AG04450 (cell line): ENCODE data around the gene SMDT1. TPM values are rescaled to one million over a fixed set of nuclear protein-coding genes. Genes with fewer than 3 reads are reported as not detected.

Experiments used
- CTCF ChIA-PET: fragments of 300-600, 350-600 bp; formaldehyde crosslinking; extraction: SDS; loops from one replicate; lab custom pipeline; 2022; ENCODE audit warnings: antibody characterized with exemption, inconsistent platforms; lab: Charles Lee
- POLR2A ChIA-PET: fragments of 350-600 bp; formaldehyde crosslinking; extraction: SDS; loops from one replicate; lab custom pipeline; 2021; ENCODE audit warnings: antibody characterized with exemption, inconsistent platforms; lab: Yijun Ruan, JAX
- DNase-seq: peaks from one replicate; pipeline ENCODE4 v3.0.0-alpha.2; 2011; ENCODE audit warnings: low read depth, low spot score
- H3K27ac ChIP-seq: one replicate; pipeline ENCODE4 v1.5.1; 2012; ENCODE audit warnings: low read depth, low read length, control low read depth
- H3K27me3 ChIP-seq: one replicate; pipeline ENCODE4 v1.6.0; 2012; ENCODE audit warnings: low read length; ENCODE audit not compliant: control insufficient read depth, insufficient read depth
- H3K4me3 ChIP-seq: 2 replicates; pipeline ENCODE4 v1.5.1; 2011; ENCODE audit warnings: mild to moderate bottlenecking, low read depth, low read length, control low read depth
- H3K9me3 ChIP-seq: 2 replicates; pipeline ENCODE4 v1.5.1; 2012; ENCODE audit warnings: low read length; ENCODE audit not compliant: control insufficient read depth, insufficient read depth
- CTCF ChIP-seq: IDR thresholded peaks from 2 replicates; pipeline ENCODE4 v1.5.1; 2011; ENCODE audit warnings: low read depth, low read length, control low read depth, inconsistent platforms
- polyA plus RNA-seq: library from polyadenylated mRNA; depleted of rRNA; stranded (reverse); fragments of >200 nt; gene quantifications from 2 replicates; pipeline ENCODE4 v1.2.3, GENCODE V29; 2011

Gene SMDT1
- polyA plus RNA-seq, 1 experiment: 28.9 TPM

GRCh38 chr22:42066937-42067336 is 12.6 kb upstream of the SMDT1 start:
- CTCF ChIA-PET: no interaction called here
- POLR2A ChIA-PET: no interaction called here
- Histone ChIP-seq H3K9me3 (no peaks in the 10 kb centered on the region), H3K27ac (no peak overlapping the region), H3K27me3 (no peaks in the 10 kb centered on the region), H3K4me3 (no peak overlapping the region)
- no peak for DNase-seq
- no peak for TF ChIP-seq CTCF

GRCh38 chr22:42067671-42068251 is 11.7 kb upstream of the SMDT1 start:
- CTCF ChIA-PET: no interaction called here

GRCh38 chr22:42068291-42068690 is 11.2 kb upstream of the SMDT1 start:
- Histone ChIP-seq H3K4me3 (no peak overlapping the region), H3K27me3 (no peaks in the 10 kb centered on the region), H3K9me3 (no peaks in the 10 kb centered on the region), H3K27ac (no peak overlapping the region)
- TF ChIP-seq CTCF: no peak
- ChIA-PET POLR2A (no interaction called here), CTCF (no interaction called here)
- DNase-seq: no peak

More at GRCh38 chr22:42067671-42068251, 11.7 kb upstream of the SMDT1 start:
- TF ChIP-seq CTCF: no peak
- POLR2A ChIA-PET: no interaction called here
- Histone ChIP-seq H3K27ac (no peak overlapping the region), H3K27me3 (no peaks in the 10 kb centered on the region), H3K4me3 (no peak overlapping the region), H3K9me3 (no peaks in the 10 kb centered on the region)
- DNase-seq: no peak

- Histone ChIP-seq H3K27me3 (no peaks in the 10 kb centered on the region), H3K27ac (peak overlapping the region; percentile 75), H3K4me3 (peak overlapping the region; percentile 70), H3K9me3 (no peaks in the 10 kb centered on the region; the same call in 1 of the 2 replicates)
- no peak for TF ChIP-seq CTCF
- POLR2A ChIA-PET: interaction anchor here (0.9 kb wide), 1 partner anchor 102 kb away, joined by 3 read pairs; no protein-coding TSS in a partner anchor
- CTCF ChIA-PET: interaction anchor here (1.0 to 1.4 kb wide), 4 partner anchors 9 to 374 kb away, joined by 3 read pairs; partner anchors contain the start of gene SMDT1
- DNase-seq: no peak
These were observed 9.5 kb upstream of the SMDT1 start for GRCh38 chr22:42069801-42070516.
